Endothelial cell of umbilical vein (primary cell): ENCODE results near the gene LRFN2. TPM values are rescaled to one million over a fixed set of nuclear protein-coding genes. Genes with fewer than 3 reads are reported as not detected.

Source experiments
- BruUV-seq: library from RNA; stranded (reverse); fragments of 400-500 nt; replicated peaks from 2 replicates; lab custom pipeline; 2021; lab: Mats Ljungman, UMichigan
- CTCF ChIA-PET: fragments of 300-600, 350-600 bp; sonication (Branson Sonifier 250); formaldehyde crosslinking; loops from one replicate; lab custom pipeline; 2021; ENCODE audit warnings: antibody characterized with exemption, inconsistent platforms; lab: Charles Lee
- POLR2A ChIA-PET: fragments of 300-600, 350-600 bp; sonication (Branson Sonifier 250); formaldehyde crosslinking; loops from one replicate; lab custom pipeline; 2021; ENCODE audit warnings: antibody characterized with exemption, inconsistent platforms; lab: Charles Lee
- DNase-seq: peaks from one replicate; pipeline ENCODE4 v3.0.0-alpha.2; 2011; ENCODE audit warnings: low read depth, low spot score
- FAIRE-seq: peaks from 2 replicates; lab custom pipeline; 2011; peaks lifted over from hg19 to GRCh38; lab: Jason Lieb, UNC
- H2AFZ ChIP-seq: 2 replicates; pipeline ENCODE4 v1.6.0; 2012; ENCODE audit warnings: low read depth, low read length, control low read depth, inconsistent platforms
- H3K27ac ChIP-seq: 2 replicates; pipeline ENCODE4 v1.5.1; 2011; ENCODE audit warnings: low read depth, mild to moderate bottlenecking, control low read depth, low read length, moderate library complexity; ENCODE audit not compliant: insufficient read depth
- H3K27me3 ChIP-seq, 2 experiments: 2 replicates each; pipeline versions ENCODE4 v1.6.0 to v1.6.1; 2011; ENCODE audit warnings: low read length in 2 of 2, mixed read lengths in 1 of 2; ENCODE audit not compliant: control insufficient read depth in 2 of 2, insufficient read depth in 2 of 2
- H3K36me3 ChIP-seq, 2 experiments: 2 replicates in 1 of 2; 3 replicates in 1 of 2; pipeline ENCODE4 v1.5.1; 2011; ENCODE audit warnings: low read length in 2 of 2, mild to moderate bottlenecking in 1 of 2, moderate library complexity in 1 of 2; ENCODE audit not compliant: control insufficient read depth in 2 of 2, insufficient read depth in 2 of 2; ENCODE audit errors: extremely low read depth in 1 of 2
- H3K4me1 ChIP-seq: 3 replicates; pipeline ENCODE4 v1.5.1; 2011; ENCODE audit warnings: mild to moderate bottlenecking, low read length; ENCODE audit not compliant: control insufficient read depth, insufficient read depth; ENCODE audit errors: extremely low read depth
- H3K4me2 ChIP-seq: 2 replicates; pipeline ENCODE4 v1.6.1; 2011; ENCODE audit warnings: low read length, control low read depth, mixed read lengths; ENCODE audit not compliant: insufficient read depth
- H3K4me3 ChIP-seq, 3 experiments: fragments of 200-600 bp in 1 of 3; sonication (generic), shearing (Covaris generic) in 1 of 3; replicated peaks in 1 of 3; 2 replicates each; pipeline ENCODE4 v1.5.1; 2011 to 2016; ENCODE audit warnings: control low read depth in 3 of 3, low read length in 3 of 3, mild to moderate bottlenecking in 2 of 3, inconsistent platforms in 1 of 3, low read depth in 1 of 3, moderate library complexity in 1 of 3; ENCODE audit not compliant: insufficient read depth in 1 of 3
- H3K79me2 ChIP-seq: 2 replicates; pipeline ENCODE4 v1.6.0; 2012; ENCODE audit warnings: low read length, inconsistent platforms; ENCODE audit not compliant: control insufficient read depth, insufficient read depth
- H3K9ac ChIP-seq: replicated peaks from 2 replicates; pipeline ENCODE3; 2011; ENCODE audit warnings: low read length, control low read depth; ENCODE audit not compliant: insufficient read depth; ENCODE audit errors: extremely low read depth
- H3K9me1 ChIP-seq: replicated peaks from 3 replicates; pipeline ENCODE4 v1.6.0; 2011; ENCODE audit warnings: mild to moderate bottlenecking, low read length; ENCODE audit not compliant: control insufficient read depth, insufficient read depth; ENCODE audit errors: extremely low read depth
- H3K9me3 ChIP-seq: replicated peaks from 2 replicates; pipeline ENCODE4 v1.5.1; 2012; ENCODE audit warnings: low read length, inconsistent platforms; ENCODE audit not compliant: control insufficient read depth, insufficient read depth
- H4K20me1 ChIP-seq: replicated peaks from 2 replicates; pipeline ENCODE3; 2011; ENCODE audit warnings: mild to moderate bottlenecking, low read length; ENCODE audit not compliant: control insufficient read depth, insufficient read depth; ENCODE audit errors: extremely low read depth
- EZH2 ChIP-seq: IDR thresholded peaks from 2 replicates; pipeline ENCODE4 v1.6.1; 2012; ENCODE audit warnings: borderline replicate concordance, low read depth, mild to moderate bottlenecking, moderate library complexity, low read length, inconsistent platforms; ENCODE audit not compliant: severe bottlenecking
- FOS ChIP-seq: IDR thresholded peaks from 2 replicates; pipeline ENCODE4 v1.6.1; 2011; ENCODE audit warnings: mild to moderate bottlenecking, low read length, moderate library complexity, borderline replicate concordance; ENCODE audit not compliant: insufficient read depth
- GATA2 ChIP-seq: IDR thresholded peaks from 2 replicates; pipeline ENCODE4 v1.7.0; 2011; ENCODE audit warnings: low read depth, mild to moderate bottlenecking, moderate library complexity, mixed read lengths, low read length; ENCODE audit not compliant: insufficient read length, insufficient read depth
- JUN ChIP-seq: IDR thresholded peaks from 2 replicates; pipeline ENCODE4 v1.6.1; 2011; ENCODE audit warnings: borderline replicate concordance, low read depth; ENCODE audit not compliant: insufficient read length, insufficient read depth
- MYC ChIP-seq: IDR thresholded peaks from one replicate; pipeline ENCODE4 v1.6.1; 2011; ENCODE audit warnings: mild to moderate bottlenecking, low read depth, low read length
- POLR2A ChIP-seq: IDR thresholded peaks from 2 replicates; pipeline ENCODE4 v1.6.1; 2012; ENCODE audit warnings: low read depth, mild to moderate bottlenecking, control low read depth, low read length
- POLR2AphosphoS5 ChIP-seq: IDR thresholded peaks from 2 replicates; pipeline ENCODE4 v1.6.1; 2012; ENCODE audit warnings: low read depth, mild to moderate bottlenecking, control low read depth, low read length, moderate library complexity; ENCODE audit not compliant: insufficient read depth
- dilution Hi-C: fragments of 300-500 bp; cut with MboI; formaldehyde crosslinking; loops from one replicate; pipeline ENCODE4 v1.15.0; 2019; ENCODE audit warnings: low sequenced_read_pairs; ENCODE audit not compliant: extremely low pct_ligation_motif_present
- intact Hi-C: fragments of 100-400 bp; cut with micrococcal nuclease; formaldehyde crosslinking; loops from one replicate; pipeline ENCODE4 v1.10.0; 2022
- polyA plus RNA-seq, 4 experiments: library from polyadenylated mRNA; depleted of rRNA in 3 of 4; stranded (reverse) in 3 of 4; unstranded in 1 of 4; fragments of >200 nt; gene quantifications; 2 replicates each; pipeline versions ENCODE4 v1.2.1 to v1.2.3, GENCODE V29; 2011 to 2012; ENCODE audit warnings: missing spikeins in 1 of 4
- total RNA-seq: library from RNA; stranded (reverse); gene quantifications from 2 replicates; pipeline ENCODE4 v1.2.3, GENCODE V29; 2021
- TF ChIP-seq, protein P1 (sequence below), 2 donors: IDR thresholded peaks; 1 replicate in 1 of 2; 2 replicates in 1 of 2; pipeline ENCODE4 v1.5.1; 2011; ENCODE audit warnings: low read length in 2 of 2, mild to moderate bottlenecking in 2 of 2, moderate library complexity in 2 of 2, control low read depth in 1 of 2, inconsistent platforms in 1 of 2, low read depth in 1 of 2; ENCODE audit not compliant: insufficient read depth in 1 of 2; ENCODE audit errors: extremely low read depth in 1 of 2
- TF ChIP-seq, protein P2 (sequence below): IDR thresholded peaks from 2 replicates; pipeline ENCODE4 v1.6.1; 2011; ENCODE audit not compliant: insufficient read depth, insufficient read length

The LRFN2 gene
- total and polyA plus RNA-seq, 2 donors (not counting 3 experiments of a cell fraction or from before 2014, with no cell fraction given), result not detected

DNA sequence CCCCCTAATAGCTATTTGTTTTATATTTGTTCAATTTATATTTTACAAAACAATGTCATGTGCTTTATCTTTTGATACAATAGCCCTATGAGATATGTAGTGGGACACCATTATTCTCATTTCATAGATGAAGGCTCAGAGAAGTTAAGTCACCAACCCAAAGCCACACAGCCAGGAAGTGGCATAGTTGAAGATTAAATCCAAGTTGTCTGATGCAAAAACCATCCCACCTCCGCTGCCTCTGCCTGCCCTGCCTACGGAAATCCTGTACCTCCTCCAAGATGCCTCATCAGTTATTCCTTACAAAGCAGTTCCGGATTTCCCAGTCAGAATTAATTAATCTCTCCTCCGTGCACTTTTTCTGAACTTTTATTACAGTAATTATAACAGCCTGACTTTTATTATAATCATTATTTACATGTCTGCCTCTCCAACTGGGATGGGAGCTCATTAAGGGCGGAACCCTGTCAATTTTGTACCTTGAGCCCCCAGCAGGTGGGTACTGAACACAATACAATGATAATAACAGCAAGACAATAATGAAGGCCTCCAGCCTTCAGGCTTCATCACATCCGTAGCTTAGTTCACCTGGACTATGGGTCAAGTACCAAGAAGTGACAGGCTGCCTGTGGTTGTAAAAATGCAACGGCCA lies 54.7 kb downstream of the LRFN2 start:
- POLR2A ChIA-PET, result no interaction called here
- intact Hi-C loops, result no loop called here
- FAIRE-seq, result no peak
- Histone ChIP-seq H3K79me2 (no peaks in the 10 kb centered on the region), H2AFZ (no peak overlapping the region), H3K36me3 (no peaks in the 10 kb centered on the region), H4K20me1 (no peaks in the 10 kb centered on the region), H3K4me3 (no peak overlapping the region), H3K4me1 (no peaks in the 10 kb centered on the region), H3K27ac (no peak overlapping the region), H3K4me2 (no peak overlapping the region), H3K27me3 (no peaks in the 10 kb centered on the region), H3K9me3 (no peaks in the 10 kb centered on the region), H3K9ac (no peak overlapping the region), H3K9me1 (no peaks in the 10 kb centered on the region)
- no TSS peak for BruUV-seq
- dilution Hi-C loops, result no loop called here
- CTCF ChIA-PET, result no interaction called here
- TF ChIP-seq, protein P1, sequence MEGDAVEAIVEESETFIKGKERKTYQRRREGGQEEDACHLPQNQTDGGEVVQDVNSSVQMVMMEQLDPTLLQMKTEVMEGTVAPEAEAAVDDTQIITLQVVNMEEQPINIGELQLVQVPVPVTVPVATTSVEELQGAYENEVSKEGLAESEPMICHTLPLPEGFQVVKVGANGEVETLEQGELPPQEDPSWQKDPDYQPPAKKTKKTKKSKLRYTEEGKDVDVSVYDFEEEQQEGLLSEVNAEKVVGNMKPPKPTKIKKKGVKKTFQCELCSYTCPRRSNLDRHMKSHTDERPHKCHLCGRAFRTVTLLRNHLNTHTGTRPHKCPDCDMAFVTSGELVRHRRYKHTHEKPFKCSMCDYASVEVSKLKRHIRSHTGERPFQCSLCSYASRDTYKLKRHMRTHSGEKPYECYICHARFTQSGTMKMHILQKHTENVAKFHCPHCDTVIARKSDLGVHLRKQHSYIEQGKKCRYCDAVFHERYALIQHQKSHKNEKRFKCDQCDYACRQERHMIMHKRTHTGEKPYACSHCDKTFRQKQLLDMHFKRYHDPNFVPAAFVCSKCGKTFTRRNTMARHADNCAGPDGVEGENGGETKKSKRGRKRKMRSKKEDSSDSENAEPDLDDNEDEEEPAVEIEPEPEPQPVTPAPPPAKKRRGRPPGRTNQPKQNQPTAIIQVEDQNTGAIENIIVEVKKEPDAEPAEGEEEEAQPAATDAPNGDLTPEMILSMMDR (IDR thresholded peaks at IDR 0.05; ENCODE audit: extremely low read depth in 1 of 2, insufficient read depth in 1 of 2, low read depth in 1 of 2, low read length in 2 of 2), result no peak
- TF ChIP-seq POLR2AphosphoS5 (no peak), GATA2 (no peak), EZH2 (no peak), FOS (no peak), JUN (no peak), MYC (no peak), POLR2A (no peak)
- TF ChIP-seq, protein P2, sequence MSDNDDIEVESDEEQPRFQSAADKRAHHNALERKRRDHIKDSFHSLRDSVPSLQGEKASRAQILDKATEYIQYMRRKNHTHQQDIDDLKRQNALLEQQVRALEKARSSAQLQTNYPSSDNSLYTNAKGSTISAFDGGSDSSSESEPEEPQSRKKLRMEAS, result no peak
- no peak for DNase-seq
